Measurements from ENCODE around the gene FFAR2. TPM values are rescaled to one million over a fixed set of nuclear protein-coding genes. Genes with fewer than 3 reads are reported as not detected.

The FFAR2 gene
- total RNA-seq, 1 donor from 2014 or later, result not detected

DNA sequence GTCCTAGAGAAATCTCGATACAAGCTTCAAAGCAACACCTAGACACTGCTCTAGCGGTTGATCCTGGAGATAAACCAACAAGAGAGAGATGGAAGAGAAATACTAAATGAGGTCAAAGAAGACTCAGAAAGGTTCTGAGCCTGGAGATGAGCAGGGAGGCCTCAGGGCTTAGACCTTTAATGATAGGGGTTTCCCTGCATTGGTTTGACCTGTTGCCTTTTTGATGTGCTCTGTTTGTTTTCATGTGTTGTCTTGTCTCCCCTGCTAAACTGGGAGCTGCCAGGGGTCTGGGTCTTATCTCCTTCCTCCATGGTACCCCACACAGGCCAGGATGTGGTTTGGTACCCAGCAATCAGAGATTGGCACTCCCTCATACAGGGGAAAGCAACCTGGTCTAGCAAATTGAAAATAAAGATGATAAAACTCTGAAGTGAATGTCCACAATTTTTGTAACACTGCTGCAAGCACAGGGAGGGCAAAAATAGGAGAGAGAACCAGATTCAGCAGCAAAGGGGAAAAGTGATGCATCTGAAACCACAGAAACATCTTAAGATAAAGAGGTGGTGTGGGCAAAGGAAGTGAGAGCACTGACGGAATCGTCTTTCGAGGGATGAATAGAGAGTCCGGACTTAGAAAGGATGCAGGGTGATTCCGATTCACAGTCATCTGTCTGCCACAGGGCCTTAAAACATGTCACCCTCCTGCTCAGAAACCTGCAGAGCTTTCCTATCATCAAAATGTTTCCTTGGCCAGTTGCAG lies 3.5 kb downstream of the FFAR2 start:
- Histone ChIP-seq H3K36me3 (no peaks in the 10 kb centered on the region), H3K27ac (no peak overlapping the region), H3K4me1 (no peaks in the 10 kb centered on the region), H3K27me3 (no peaks in the 10 kb centered on the region), H3K4me3 (no peak overlapping the region), H3K9me3 (no peaks in the 10 kb centered on the region)
- DNase-seq (ENCODE audit: low spot score in 2 of 2), result no peak
- intact Hi-C loops (cut with DNase I), result no loop called here
- TF ChIP-seq, protein P1, sequence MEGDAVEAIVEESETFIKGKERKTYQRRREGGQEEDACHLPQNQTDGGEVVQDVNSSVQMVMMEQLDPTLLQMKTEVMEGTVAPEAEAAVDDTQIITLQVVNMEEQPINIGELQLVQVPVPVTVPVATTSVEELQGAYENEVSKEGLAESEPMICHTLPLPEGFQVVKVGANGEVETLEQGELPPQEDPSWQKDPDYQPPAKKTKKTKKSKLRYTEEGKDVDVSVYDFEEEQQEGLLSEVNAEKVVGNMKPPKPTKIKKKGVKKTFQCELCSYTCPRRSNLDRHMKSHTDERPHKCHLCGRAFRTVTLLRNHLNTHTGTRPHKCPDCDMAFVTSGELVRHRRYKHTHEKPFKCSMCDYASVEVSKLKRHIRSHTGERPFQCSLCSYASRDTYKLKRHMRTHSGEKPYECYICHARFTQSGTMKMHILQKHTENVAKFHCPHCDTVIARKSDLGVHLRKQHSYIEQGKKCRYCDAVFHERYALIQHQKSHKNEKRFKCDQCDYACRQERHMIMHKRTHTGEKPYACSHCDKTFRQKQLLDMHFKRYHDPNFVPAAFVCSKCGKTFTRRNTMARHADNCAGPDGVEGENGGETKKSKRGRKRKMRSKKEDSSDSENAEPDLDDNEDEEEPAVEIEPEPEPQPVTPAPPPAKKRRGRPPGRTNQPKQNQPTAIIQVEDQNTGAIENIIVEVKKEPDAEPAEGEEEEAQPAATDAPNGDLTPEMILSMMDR (IDR thresholded peaks at IDR 0.05), result no peak

DNA sequence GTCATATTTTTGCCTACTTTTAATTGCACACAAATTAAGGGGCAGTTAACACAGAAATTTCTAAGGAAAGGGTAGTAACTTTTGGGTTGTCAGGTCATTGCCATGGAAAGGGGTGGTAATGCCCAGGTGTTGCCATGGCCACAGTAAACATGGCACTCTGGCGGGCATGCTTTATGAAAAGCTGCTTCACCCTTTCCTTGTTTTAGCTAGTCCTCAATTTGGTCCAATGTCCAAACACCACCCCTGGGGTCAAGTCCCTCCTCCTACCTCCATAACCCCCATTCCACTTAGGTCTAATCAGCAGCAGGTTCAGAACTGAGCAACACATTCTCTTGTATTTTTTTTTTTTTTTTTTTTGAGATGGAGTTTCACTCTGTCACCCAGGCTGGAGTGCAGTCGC lies 6.6 kb downstream of the FFAR2 start:
- no peaks in the 10 kb centered on the region for H3K4me1 ChIP-seq
- no peak overlapping the region for H3K27ac ChIP-seq
- intact Hi-C loops (cut with DNase I), result no loop called here
- DNase-seq (ENCODE audit: low spot score in 2 of 2), result no peak
- H3K27me3 ChIP-seq, result no peaks in the 10 kb centered on the region
- H3K4me3 ChIP-seq, result no peak overlapping the region
- no peaks in the 10 kb centered on the region for H3K9me3 ChIP-seq
- TF ChIP-seq, protein P1 (IDR thresholded peaks at IDR 0.05), result no peak
- no peaks in the 10 kb centered on the region for H3K36me3 ChIP-seq

DNA sequence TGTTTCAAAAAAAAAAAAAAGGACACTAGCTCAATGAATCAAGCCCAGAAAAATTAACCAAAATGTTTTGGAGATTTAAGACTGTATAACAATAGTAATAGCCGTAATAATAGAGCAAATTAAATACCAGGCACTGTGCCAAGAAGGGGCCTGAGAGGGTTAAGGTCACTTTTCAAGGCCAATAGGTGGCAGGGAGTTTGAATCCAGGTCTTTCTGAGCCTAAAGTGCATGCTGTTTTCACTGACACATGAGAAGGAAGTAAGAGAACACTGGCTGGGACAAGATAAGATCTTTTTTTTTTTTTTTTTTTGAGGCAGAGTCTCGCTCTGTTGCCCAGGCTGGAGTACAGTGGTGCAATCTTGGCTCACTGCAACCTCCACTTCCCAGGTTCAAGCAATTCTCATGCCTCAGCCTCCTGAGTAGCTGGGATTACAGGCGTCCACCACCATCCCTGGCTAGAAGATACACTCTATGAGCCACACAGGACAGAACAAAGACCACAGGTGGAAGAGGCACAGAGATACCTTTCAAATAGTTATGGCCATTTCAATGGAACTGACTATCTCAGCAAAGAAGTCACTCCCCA lies 7.7 kb downstream of the FFAR2 start:
- TF ChIP-seq, protein P1 (IDR thresholded peaks at IDR 0.05), result no peak
- Histone ChIP-seq H3K4me3 (no peak overlapping the region), H3K9me3 (no peaks in the 10 kb centered on the region), H3K27me3 (no peaks in the 10 kb centered on the region), H3K4me1 (no peaks in the 10 kb centered on the region), H3K36me3 (no peaks in the 10 kb centered on the region), H3K27ac (no peak overlapping the region)
- DNase-seq (ENCODE audit: low spot score in 2 of 2), result no peak
- intact Hi-C loops (cut with DNase I), result no loop called here

DNA sequence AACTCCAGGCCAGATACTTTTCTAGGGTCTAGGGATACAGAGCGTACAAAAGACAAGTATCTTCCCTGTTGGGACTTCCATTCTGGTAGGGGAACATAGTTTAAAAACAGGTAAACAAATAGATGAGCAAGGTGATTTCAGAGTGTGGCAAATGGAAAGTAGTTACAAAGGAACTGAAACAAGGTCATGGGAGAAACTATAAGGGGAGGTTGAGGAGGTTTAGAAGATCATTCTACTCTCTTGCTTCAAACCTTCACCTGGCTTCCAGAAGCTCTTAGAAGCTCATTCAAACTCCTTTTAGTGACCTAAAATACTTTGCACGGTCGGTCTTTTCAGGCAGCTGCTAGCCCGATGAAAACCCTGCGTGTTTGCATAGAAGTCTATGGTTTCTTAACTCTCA lies 9.1 kb downstream of the FFAR2 start:
- Histone ChIP-seq H3K36me3 (no peaks in the 10 kb centered on the region), H3K4me1 (no peaks in the 10 kb centered on the region), H3K27ac (no peak overlapping the region), H3K27me3 (no peaks in the 10 kb centered on the region), H3K9me3 (no peaks in the 10 kb centered on the region), H3K4me3 (no peak overlapping the region)
- DNase-seq (ENCODE audit: low spot score in 2 of 2), result no peak
- intact Hi-C loops (cut with DNase I), result no loop called here
- TF ChIP-seq, protein P1 (IDR thresholded peaks at IDR 0.05), result no peak

DNA sequence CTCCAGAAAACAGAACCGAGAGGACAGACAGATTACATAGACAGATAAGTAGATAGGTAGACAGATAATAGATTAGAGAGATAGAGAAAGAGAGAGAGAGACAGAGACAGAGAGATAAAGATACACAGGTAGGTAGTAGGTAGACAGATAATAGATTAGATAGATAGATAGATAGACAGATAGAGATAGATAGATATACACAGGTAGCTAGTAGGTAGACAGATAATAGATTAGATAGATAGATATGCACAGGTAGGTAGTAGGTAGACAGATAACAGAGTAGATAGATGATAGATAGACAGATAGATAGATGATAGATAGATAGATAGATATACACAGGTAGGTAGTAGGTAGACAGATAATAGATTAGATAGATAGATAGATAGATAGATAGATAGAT lies 10.1 kb downstream of the FFAR2 start:
- no peak overlapping the region for H3K4me3 ChIP-seq
- DNase-seq (ENCODE audit: low spot score in 2 of 2), result no peak
- intact Hi-C loops (cut with DNase I), result no loop called here

More for the DNA sequence above, 10.1 kb downstream of the FFAR2 start:
- H3K36me3 ChIP-seq, result no peaks in the 10 kb centered on the region
- H3K4me1 ChIP-seq, result no peaks in the 10 kb centered on the region
- no peaks in the 10 kb centered on the region for H3K9me3 ChIP-seq
- no peak overlapping the region for H3K27ac ChIP-seq
- TF ChIP-seq, protein P1 (IDR thresholded peaks at IDR 0.05), result no peak
- no peaks in the 10 kb centered on the region for H3K27me3 ChIP-seq

Measured in ascending aorta (tissue), 2 donors.